Measurements from ENCODE around the gene ANKRD36. TPM values are rescaled to one million over a fixed set of nuclear protein-coding genes. Genes with fewer than 3 reads are reported as not detected.
"Not testable (repeated sequence)": the region's sequence is repeated elsewhere in the genome, so short reads cannot be mapped to it uniquely, and the experiment has no call there.

ANKRD36 gene
- total and polyA plus RNA-seq, 2 donors (not counting 1 experiment from before 2014, with no cell fraction given), result 3.7 to 23.3 TPM

DNA sequence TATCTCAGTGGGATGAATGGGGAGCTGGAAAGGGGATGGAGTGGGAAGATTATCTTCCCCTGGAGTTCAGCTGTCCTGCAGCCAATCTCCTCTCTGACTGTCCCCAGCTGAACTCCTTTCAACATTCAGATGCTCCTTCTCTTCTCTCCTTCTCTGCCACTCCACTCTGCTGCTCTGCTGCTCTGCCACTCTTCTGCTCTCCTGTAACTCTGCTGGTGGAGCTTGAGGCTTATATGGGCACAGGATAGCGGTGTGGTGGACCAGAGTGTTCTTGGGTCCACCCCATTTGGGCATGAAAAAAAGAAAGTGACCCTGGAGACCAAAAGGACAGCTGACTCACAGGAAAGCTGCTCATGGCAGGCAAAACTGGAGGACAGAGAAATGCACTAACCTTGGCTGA, 44.9 kb upstream of the ANKRD36 start:
- Histone ChIP-seq H3K27ac (ENCODE audit: insufficient read depth, low read length) (no peak overlapping the region), H4K20me1 (ENCODE audit: control insufficient read depth, extremely low read depth, insufficient read depth, low read length) (no peaks in the 10 kb centered on the region), H3K27me3 (ENCODE audit: control insufficient read depth, insufficient read depth, low read length) (peaks cover 3% of the 10 kb centered on the region), H3K36me3 (ENCODE audit: control insufficient read depth, insufficient read depth, low read length) (no peaks in the 10 kb centered on the region), H3K4me1 (ENCODE audit: control insufficient read depth, extremely low read depth, insufficient read depth, low read length) (no peaks in the 10 kb centered on the region), H3K9ac (ENCODE audit: insufficient read depth, low read length) (no peak overlapping the region), H3K4me2 (ENCODE audit: extremely low read depth, insufficient read depth, low read length) (no peak overlapping the region), H3K4me3 (replicated peaks in 1 of 4; ENCODE audit: control extremely low read depth in 1 of 4, insufficient read depth in 1 of 4, low read depth in 3 of 4, low read length in 4 of 4) (no peak overlapping the region), H2AFZ (ENCODE audit: low read length) (no peak overlapping the region), H3K9me3 (ENCODE audit: control insufficient read depth, insufficient read depth, low read depth, low read length) (no peaks in the 10 kb centered on the region), H3K79me2 (ENCODE audit: control insufficient read depth, insufficient read depth, low read length) (no peaks in the 10 kb centered on the region)
- TF ChIP-seq, protein P1, sequence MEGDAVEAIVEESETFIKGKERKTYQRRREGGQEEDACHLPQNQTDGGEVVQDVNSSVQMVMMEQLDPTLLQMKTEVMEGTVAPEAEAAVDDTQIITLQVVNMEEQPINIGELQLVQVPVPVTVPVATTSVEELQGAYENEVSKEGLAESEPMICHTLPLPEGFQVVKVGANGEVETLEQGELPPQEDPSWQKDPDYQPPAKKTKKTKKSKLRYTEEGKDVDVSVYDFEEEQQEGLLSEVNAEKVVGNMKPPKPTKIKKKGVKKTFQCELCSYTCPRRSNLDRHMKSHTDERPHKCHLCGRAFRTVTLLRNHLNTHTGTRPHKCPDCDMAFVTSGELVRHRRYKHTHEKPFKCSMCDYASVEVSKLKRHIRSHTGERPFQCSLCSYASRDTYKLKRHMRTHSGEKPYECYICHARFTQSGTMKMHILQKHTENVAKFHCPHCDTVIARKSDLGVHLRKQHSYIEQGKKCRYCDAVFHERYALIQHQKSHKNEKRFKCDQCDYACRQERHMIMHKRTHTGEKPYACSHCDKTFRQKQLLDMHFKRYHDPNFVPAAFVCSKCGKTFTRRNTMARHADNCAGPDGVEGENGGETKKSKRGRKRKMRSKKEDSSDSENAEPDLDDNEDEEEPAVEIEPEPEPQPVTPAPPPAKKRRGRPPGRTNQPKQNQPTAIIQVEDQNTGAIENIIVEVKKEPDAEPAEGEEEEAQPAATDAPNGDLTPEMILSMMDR (conservative IDR thresholded peaks at IDR 0.05 in 1 of 2, IDR thresholded peaks at IDR 0.05 in 1 of 2; ENCODE audit: low read depth in 1 of 2, low read length in 2 of 2), result no peak
- TF ChIP-seq EZH2 (IDR thresholded peaks at IDR 0.05; ENCODE audit: low read length, missing control alignments), result no peak
- DNase-seq (ENCODE audit: low read depth in 2 of 2), result no peak

DNA sequence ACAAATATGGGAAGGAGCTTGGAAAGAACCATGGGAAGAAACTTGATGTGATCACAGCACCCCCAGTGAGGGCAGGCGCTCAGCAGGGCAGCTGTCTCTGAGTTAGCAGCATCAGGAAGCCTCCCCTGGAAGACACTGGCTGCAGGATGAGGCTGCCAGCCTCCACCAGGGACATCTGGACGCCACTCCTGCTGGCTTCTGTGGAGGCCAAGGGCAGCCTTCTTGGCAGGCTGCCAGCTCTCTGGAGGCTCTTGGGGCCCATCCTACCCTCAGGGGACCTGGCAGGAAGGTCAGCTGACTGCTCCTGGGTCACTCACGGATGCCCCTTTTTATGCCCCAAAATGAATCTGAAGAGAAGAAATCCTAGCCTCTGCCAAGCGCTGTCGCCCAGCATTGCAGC, 44.2 kb upstream of the ANKRD36 start:
- H3K9me3 ChIP-seq (ENCODE audit: control insufficient read depth, insufficient read depth, low read depth, low read length); H3K79me2 ChIP-seq (ENCODE audit: control insufficient read depth, insufficient read depth, low read length); H3K4me1 ChIP-seq (ENCODE audit: control insufficient read depth, extremely low read depth, insufficient read depth, low read length); H3K4me2 ChIP-seq (ENCODE audit: extremely low read depth, insufficient read depth, low read length); H3K9ac ChIP-seq (ENCODE audit: insufficient read depth, low read length); H3K27ac ChIP-seq (ENCODE audit: insufficient read depth, low read length); H4K20me1 ChIP-seq (ENCODE audit: control insufficient read depth, extremely low read depth, insufficient read depth, low read length); H3K4me3 ChIP-seq (replicated peaks in 1 of 4; ENCODE audit: control extremely low read depth in 1 of 4, insufficient read depth in 1 of 4, low read depth in 3 of 4, low read length in 4 of 4); H3K27me3 ChIP-seq (ENCODE audit: control insufficient read depth, insufficient read depth, low read length); H2AFZ ChIP-seq (ENCODE audit: low read length); H3K36me3 ChIP-seq (ENCODE audit: control insufficient read depth, insufficient read depth, low read length); DNase-seq (ENCODE audit: low read depth in 2 of 2): not testable (repeated sequence)

DNA sequence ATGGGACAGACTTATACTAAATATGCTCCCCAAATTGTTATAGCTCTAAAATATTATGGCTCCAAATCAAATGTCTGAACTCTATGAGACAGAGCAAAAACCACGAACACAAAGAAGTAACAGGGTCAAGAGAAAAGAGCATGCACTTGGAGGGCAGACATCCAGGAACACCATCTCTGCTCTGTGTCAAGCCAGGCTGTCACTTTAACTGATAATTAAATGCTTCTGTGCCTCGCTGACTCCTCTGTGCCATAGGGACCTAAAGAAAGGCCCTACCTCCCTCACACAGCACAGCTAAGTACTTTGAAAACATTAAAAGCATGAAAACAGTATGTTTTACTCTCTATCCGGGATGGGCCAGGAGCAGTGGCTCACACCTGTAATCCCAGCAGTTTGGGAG, 42.0 kb upstream of the ANKRD36 start:
- H3K9me3 ChIP-seq (ENCODE audit: control insufficient read depth, insufficient read depth, low read depth, low read length); H3K27ac ChIP-seq (ENCODE audit: insufficient read depth, low read length); H3K4me3 ChIP-seq (replicated peaks in 1 of 4; ENCODE audit: control extremely low read depth in 1 of 4, insufficient read depth in 1 of 4, low read depth in 3 of 4, low read length in 4 of 4); H2AFZ ChIP-seq (ENCODE audit: low read length); H3K36me3 ChIP-seq (ENCODE audit: control insufficient read depth, insufficient read depth, low read length); H3K27me3 ChIP-seq (ENCODE audit: control insufficient read depth, insufficient read depth, low read length); H3K9ac ChIP-seq (ENCODE audit: insufficient read depth, low read length); H3K4me2 ChIP-seq (ENCODE audit: extremely low read depth, insufficient read depth, low read length); H3K4me1 ChIP-seq (ENCODE audit: control insufficient read depth, extremely low read depth, insufficient read depth, low read length); DNase-seq (ENCODE audit: low read depth in 2 of 2); H3K79me2 ChIP-seq (ENCODE audit: control insufficient read depth, insufficient read depth, low read length); H4K20me1 ChIP-seq (ENCODE audit: control insufficient read depth, extremely low read depth, insufficient read depth, low read length): not testable (repeated sequence)

DNA sequence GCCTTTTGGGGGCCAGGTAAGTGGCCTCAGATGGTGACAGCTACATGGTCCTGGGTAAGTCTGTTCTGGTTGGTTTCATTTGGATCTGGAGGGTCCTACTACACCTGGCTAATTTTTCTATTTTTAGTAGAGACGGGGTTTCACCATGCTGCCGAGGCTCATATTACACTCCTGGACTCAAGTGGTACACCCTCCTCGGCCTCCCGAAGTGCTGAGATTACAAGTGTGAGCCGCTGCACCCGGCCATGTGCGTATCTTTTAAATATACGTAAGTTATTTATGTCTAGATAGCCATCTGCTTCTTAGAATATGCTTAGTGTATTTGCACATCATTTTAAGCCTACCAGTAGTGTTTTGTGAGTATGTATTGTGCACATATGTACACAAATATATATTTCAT, 35.7 kb upstream of the ANKRD36 start:
- H3K9ac ChIP-seq (ENCODE audit: insufficient read depth, low read length); H3K27me3 ChIP-seq (ENCODE audit: control insufficient read depth, insufficient read depth, low read length); H2AFZ ChIP-seq (ENCODE audit: low read length): not testable (repeated sequence)

DNA sequence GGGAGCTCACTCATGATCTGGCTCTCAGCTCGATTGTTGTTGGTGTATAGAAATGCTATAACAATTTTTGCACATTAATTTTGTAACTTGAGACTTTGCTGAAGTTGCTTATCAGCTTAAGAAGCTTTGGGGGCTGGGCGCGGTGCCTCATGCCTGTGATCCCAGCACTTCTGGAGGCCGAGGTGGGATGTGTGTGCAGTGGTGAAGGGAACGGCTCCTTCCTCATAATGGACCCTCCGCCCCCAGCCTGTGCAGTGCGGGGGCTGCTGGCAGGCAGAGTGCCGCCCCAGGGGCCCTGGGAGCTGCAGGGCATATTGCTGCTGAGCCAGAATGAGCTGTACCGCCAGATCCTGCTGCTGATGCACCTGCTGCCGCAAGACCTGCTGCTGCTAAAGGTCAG, 32.1 kb upstream of the ANKRD36 start:
- not testable (repeated sequence) for H3K79me2 ChIP-seq (ENCODE audit: control insufficient read depth, insufficient read depth, low read length); H3K4me3 ChIP-seq (replicated peaks in 1 of 4; ENCODE audit: control extremely low read depth in 1 of 4, insufficient read depth in 1 of 4, low read depth in 3 of 4, low read length in 4 of 4); H3K9ac ChIP-seq (ENCODE audit: insufficient read depth, low read length); H3K4me2 ChIP-seq (ENCODE audit: extremely low read depth, insufficient read depth, low read length); H3K36me3 ChIP-seq (ENCODE audit: control insufficient read depth, insufficient read depth, low read length); DNase-seq (ENCODE audit: low read depth in 2 of 2); H3K9me3 ChIP-seq (ENCODE audit: control insufficient read depth, insufficient read depth, low read depth, low read length); H4K20me1 ChIP-seq (ENCODE audit: control insufficient read depth, extremely low read depth, insufficient read depth, low read length); H2AFZ ChIP-seq (ENCODE audit: low read length); H3K27me3 ChIP-seq (ENCODE audit: control insufficient read depth, insufficient read depth, low read length); H3K27ac ChIP-seq (ENCODE audit: insufficient read depth, low read length); H3K4me1 ChIP-seq (ENCODE audit: control insufficient read depth, extremely low read depth, insufficient read depth, low read length)

More for the DNA sequence above, 35.7 kb upstream of the ANKRD36 start:
- not testable (repeated sequence) for H3K27ac ChIP-seq (ENCODE audit: insufficient read depth, low read length); H4K20me1 ChIP-seq (ENCODE audit: control insufficient read depth, extremely low read depth, insufficient read depth, low read length); H3K4me3 ChIP-seq (replicated peaks in 1 of 4; ENCODE audit: control extremely low read depth in 1 of 4, insufficient read depth in 1 of 4, low read depth in 3 of 4, low read length in 4 of 4); H3K79me2 ChIP-seq (ENCODE audit: control insufficient read depth, insufficient read depth, low read length); H3K36me3 ChIP-seq (ENCODE audit: control insufficient read depth, insufficient read depth, low read length); H3K4me2 ChIP-seq (ENCODE audit: extremely low read depth, insufficient read depth, low read length); H3K4me1 ChIP-seq (ENCODE audit: control insufficient read depth, extremely low read depth, insufficient read depth, low read length); H3K9me3 ChIP-seq (ENCODE audit: control insufficient read depth, insufficient read depth, low read depth, low read length); DNase-seq (ENCODE audit: low read depth in 2 of 2)

DNA sequence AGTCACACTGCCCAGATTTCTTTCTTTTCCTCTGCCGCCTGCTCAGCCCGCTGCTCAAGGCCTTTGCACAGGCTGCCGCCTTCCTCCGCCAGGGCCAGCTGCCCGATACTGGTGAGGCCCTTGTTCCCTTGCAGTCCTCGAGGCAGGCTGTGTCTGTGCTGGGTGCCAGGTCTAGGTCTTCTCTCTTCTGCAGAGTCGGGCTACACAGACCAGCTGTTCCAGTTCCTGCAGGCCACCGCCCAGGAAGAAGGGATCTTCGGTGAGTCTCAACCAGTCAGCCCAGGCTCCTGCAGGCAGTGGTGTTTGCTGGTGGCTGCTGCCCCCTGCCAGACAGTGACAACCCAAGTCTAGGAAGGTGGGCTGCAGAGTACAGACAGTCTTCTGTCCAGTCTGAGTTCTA, 30.7 kb upstream of the ANKRD36 start:
- not testable (repeated sequence) for H3K9ac ChIP-seq (ENCODE audit: insufficient read depth, low read length); H3K9me3 ChIP-seq (ENCODE audit: control insufficient read depth, insufficient read depth, low read depth, low read length); H2AFZ ChIP-seq (ENCODE audit: low read length); H3K4me1 ChIP-seq (ENCODE audit: control insufficient read depth, extremely low read depth, insufficient read depth, low read length); H3K79me2 ChIP-seq (ENCODE audit: control insufficient read depth, insufficient read depth, low read length); H3K4me2 ChIP-seq (ENCODE audit: extremely low read depth, insufficient read depth, low read length); H3K27ac ChIP-seq (ENCODE audit: insufficient read depth, low read length); H4K20me1 ChIP-seq (ENCODE audit: control insufficient read depth, extremely low read depth, insufficient read depth, low read length); DNase-seq (ENCODE audit: low read depth in 2 of 2); H3K4me3 ChIP-seq (replicated peaks in 1 of 4; ENCODE audit: control extremely low read depth in 1 of 4, insufficient read depth in 1 of 4, low read depth in 3 of 4, low read length in 4 of 4); H3K36me3 ChIP-seq (ENCODE audit: control insufficient read depth, insufficient read depth, low read length); H3K27me3 ChIP-seq (ENCODE audit: control insufficient read depth, insufficient read depth, low read length)

Measured in fibroblast of lung (primary cell).